Thymus (tissue), 11 donors: ENCODE data around the gene TRIO. TPM values are rescaled to one million over a fixed set of nuclear protein-coding genes. Genes with fewer than 3 reads are reported as not detected.

Experiments used
- DNase-seq, 9 donors: peaks; one replicate each; pipeline ENCODE4 v3.0.0-alpha.2; 2013; ENCODE audit warnings: low spot score in 9 of 9, low read depth in 6 of 9, missing footprints in 1 of 9
- H3K27ac ChIP-seq, 2 donors: one replicate each; pipeline ENCODE4 v1.5.1; 2013; ENCODE audit warnings: control low read depth in 1 of 2, low read depth in 1 of 2, low read length in 1 of 2, mild to moderate bottlenecking in 1 of 2, moderate library complexity in 1 of 2
- H3K27me3 ChIP-seq, 2 donors: one replicate each; pipeline ENCODE4 v1.5.1; 2013; ENCODE audit warnings: low read length in 1 of 2; ENCODE audit not compliant: control insufficient read depth in 2 of 2, insufficient read depth in 1 of 2
- H3K36me3 ChIP-seq, 2 donors: one replicate each; pipeline ENCODE4 v1.5.1; 2013; ENCODE audit warnings: low read length in 1 of 2, mild to moderate bottlenecking in 1 of 2, moderate library complexity in 1 of 2; ENCODE audit not compliant: control insufficient read depth in 2 of 2, insufficient read depth in 2 of 2
- H3K4me1 ChIP-seq, 2 donors: one replicate each; pipeline ENCODE4 v1.5.1; 2013; ENCODE audit warnings: low read length in 2 of 2; ENCODE audit not compliant: control insufficient read depth in 2 of 2, insufficient read depth in 2 of 2
- H3K4me3 ChIP-seq, 2 donors: one replicate each; pipeline ENCODE4 v1.5.1; 2013; ENCODE audit warnings: low read length in 2 of 2, control low read depth in 1 of 2, mild to moderate bottlenecking in 1 of 2
- H3K9me3 ChIP-seq, 2 donors: one replicate each; pipeline ENCODE4 v1.5.1; 2013; ENCODE audit warnings: low read length in 1 of 2, mild to moderate bottlenecking in 1 of 2; ENCODE audit not compliant: control insufficient read depth in 2 of 2, insufficient read depth in 1 of 2
- WGBS: extraction: QIAGEN DNeasy Blood & Tissue Kit; methylation state at CpG from one replicate; pipeline ENCODE4 v1.1.7; 2013; 5-methylcytosine and 5-hydroxymethylcytosine counted together
- polyA plus RNA-seq: library from polyadenylated mRNA; stranded (reverse); fragments of 200-250 nt; gene quantifications from one replicate; pipeline ENCODE4 v1.2.3, GENCODE V29; 2013
- total RNA-seq: library from RNA; stranded (reverse); fragments of 120-200 nt; gene quantifications from one replicate; pipeline ENCODE4 v1.2.4, GENCODE V29; 2013
- donor health status: healthy.

Gene TRIO
- total and polyA plus RNA-seq, 2 donors = 26.9 to 52.1 TPM

DNA sequence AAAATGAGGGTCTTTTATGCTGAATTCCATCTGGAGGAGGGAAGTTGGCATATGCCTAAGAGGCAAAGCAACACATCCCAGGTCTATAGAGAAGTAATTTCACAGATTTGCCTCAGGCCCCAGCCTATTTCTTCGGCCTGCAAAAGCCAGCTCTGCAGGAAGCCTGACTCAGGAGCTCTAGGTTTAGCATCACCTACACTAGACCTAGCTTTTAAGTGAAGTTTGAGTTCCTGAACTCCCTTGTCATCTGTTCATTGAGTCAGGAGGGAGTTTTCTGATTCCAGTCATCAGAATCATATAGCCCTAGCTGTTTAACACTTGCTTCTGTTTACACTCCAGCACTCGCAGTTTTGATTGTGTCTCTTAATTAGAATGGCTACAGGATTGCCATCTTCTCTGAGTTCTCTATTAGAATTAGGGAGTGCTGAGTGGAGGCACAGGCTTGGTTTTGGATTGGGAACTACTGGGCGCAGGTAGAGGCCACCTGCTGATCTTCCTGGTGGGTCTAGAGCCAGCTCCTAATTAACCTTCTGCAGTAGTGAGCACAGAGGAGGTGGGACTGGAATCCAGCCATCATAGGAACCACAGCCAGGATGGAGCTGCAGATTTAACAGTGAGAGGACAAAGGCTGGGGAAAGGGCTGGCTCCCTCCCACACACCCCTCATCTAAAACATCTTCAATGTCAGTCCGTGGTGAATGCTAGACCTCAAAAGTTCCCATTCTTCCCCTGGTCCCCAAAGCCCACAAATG is 179.5 kb downstream of the TRIO start:
- H3K36me3 ChIP-seq = peaks cover 4 to 14% of the 10 kb centered on the region in 2 donors
- no peak overlapping the region for H3K27ac ChIP-seq
- H3K4me1 ChIP-seq = no peaks in the 10 kb centered on the region
- no peaks in the 10 kb centered on the region for H3K9me3 ChIP-seq
- H3K27me3 ChIP-seq = no peaks in the 10 kb centered on the region
- WGBS = 94% methylated on average over 4 of the region's 4 CpGs
- no peak for DNase-seq
- H3K4me3 ChIP-seq = no peak overlapping the region

DNA sequence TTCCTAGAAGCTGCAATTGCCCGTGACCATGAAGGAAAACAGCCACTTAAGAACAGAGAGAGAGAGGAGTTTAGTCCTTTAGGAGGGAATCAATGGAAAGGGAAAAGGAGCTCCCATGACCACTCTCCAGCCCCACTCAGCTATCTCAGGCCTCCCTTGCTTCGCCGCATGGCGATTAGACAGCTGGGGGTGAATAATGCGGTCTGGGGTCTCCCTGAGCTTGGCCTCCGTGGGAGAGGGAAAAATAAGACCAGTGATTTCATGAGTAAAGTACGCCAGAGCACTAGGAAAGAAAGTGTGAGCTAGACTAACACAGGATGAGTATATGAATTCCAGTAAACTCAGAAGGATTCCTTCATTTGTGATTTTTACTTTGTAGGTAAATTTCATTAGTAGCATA is 180.3 kb downstream of the TRIO start:
- Histone ChIP-seq H3K27ac (no peak overlapping the region), H3K36me3 (peaks cover 6 to 12% of the 10 kb centered on the region in 2 donors), H3K27me3 (no peaks in the 10 kb centered on the region), H3K9me3 (no peaks in the 10 kb centered on the region), H3K4me3 (no peak overlapping the region), H3K4me1 (no peaks in the 10 kb centered on the region)
- WGBS = 98% methylated on average over 7 of the region's 7 CpGs
- DNase-seq = no peak

DNA sequence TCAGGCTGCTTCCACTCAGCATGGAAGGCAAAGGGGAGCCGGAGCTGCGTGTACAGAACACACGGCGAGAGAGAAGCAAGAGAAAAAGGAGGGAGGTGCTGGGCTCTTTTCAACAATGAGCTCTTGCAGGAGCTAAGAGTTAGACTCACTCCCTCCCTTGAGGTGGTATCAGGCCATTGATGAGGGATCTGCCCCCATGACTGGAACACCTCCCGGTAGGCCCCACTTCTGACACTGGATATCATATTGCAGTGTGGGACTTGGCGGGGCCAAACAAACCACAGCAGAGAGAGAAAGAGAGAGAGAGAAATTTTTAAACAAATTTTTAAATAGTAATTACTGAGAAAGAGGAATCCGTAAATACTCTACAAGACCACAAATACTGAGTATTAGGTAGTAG is 182.2 kb downstream of the TRIO start:
- no peak for DNase-seq
- no peaks in the 10 kb centered on the region for H3K27me3 ChIP-seq
- no peaks in the 10 kb centered on the region for H3K4me1 ChIP-seq
- H3K9me3 ChIP-seq = no peaks in the 10 kb centered on the region
- WGBS = 98% methylated on average over 7 of the region's 7 CpGs
- H3K27ac ChIP-seq = no peak overlapping the region
- peaks cover 7 to 9% of the 10 kb centered on the region in 2 donors for H3K36me3 ChIP-seq
- no peak overlapping the region for H3K4me3 ChIP-seq

DNA sequence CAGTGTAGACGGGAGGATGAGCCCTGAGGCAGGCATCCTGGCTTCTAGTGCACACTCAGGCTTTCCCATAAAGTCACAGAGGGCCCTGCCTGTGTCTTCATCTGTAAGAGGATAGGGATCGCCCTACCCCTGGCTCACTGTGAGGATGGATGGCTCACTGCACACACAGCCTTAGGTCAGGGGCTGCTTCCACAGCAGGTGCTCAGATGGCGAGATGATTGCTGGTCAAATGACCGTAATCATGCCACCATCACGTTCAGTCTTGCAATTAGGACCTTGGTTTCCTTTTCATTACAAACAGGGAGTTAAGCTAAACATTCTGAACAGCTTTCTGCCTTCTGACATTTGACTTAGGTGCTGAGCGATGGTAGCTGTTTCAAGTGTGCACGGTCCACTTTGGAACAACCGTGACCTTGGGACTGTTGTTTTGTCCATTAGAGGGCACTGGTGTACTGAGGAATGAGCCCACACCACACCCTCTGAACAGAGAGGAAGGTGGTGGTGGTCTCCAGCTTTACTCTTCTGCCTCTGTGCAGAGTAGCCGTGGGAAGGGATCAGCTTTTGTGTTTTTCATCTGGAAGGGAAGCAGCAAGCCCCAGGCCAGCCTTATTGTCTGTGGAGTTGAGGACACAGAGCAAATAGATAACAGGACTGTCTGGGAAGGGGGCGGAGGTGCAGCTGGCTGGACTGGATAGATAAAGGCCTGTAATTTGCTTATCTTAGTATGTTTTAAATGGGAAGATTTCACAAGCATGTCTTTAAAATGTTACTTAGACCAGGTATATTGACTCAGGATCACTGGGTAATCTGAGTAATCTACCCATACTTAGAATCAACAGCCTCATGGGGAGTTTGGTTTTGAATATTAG is 183.1 kb downstream of the TRIO start:
- H3K27ac ChIP-seq = no peak overlapping the region
- no peak for DNase-seq
- no peaks in the 10 kb centered on the region for H3K9me3 ChIP-seq
- H3K27me3 ChIP-seq = no peaks in the 10 kb centered on the region
- 91% methylated on average over 10 of the region's 10 CpGs for WGBS
- H3K4me3 ChIP-seq = no peak overlapping the region
- peaks cover 4 to 7% of the 10 kb centered on the region in 2 donors for H3K36me3 ChIP-seq
- no peaks in the 10 kb centered on the region for H3K4me1 ChIP-seq

- Histone ChIP-seq H3K36me3 (peaks cover 2 to 7% of the 10 kb centered on the region in 2 donors), H3K27ac (no peak overlapping the region), H3K4me3 (no peak overlapping the region), H3K4me1 (no peaks in the 10 kb centered on the region), H3K27me3 (no peaks in the 10 kb centered on the region), H3K9me3 (no peaks in the 10 kb centered on the region)
- DNase-seq = no peak
- 98% methylated on average over 6 of the region's 6 CpGs for WGBS
Observed at GRCh38 chr5:14327624-14328023, 184.5 kb downstream of the TRIO start.

DNA sequence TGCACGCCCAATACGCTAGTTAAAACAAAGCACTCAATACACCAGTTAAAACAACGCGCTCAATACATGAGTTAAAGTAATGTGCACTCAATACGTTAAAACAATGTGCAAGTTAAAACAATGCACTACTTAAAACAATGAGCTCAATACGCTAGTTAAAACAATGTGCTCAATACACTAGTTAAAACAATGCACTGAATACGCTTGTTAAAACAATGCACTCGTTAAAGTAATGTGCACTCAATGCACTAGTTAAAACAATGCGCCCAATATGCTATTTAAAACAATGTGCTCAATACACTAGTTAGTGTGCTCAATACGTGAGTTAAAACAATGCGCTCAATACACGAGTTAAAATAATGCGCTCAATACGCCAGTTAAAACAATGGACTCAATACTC is 185.0 kb downstream of the TRIO start:
- DNase-seq = no peak
- Histone ChIP-seq H3K27ac (no peak overlapping the region), H3K9me3 (no peaks in the 10 kb centered on the region), H3K4me3 (no peak overlapping the region), H3K27me3 (no peaks in the 10 kb centered on the region), H3K4me1 (no peaks in the 10 kb centered on the region), H3K36me3 (peaks cover 3 to 7% of the 10 kb centered on the region in 2 donors)
- WGBS = 99% methylated on average over 14 of the region's 14 CpGs

DNA sequence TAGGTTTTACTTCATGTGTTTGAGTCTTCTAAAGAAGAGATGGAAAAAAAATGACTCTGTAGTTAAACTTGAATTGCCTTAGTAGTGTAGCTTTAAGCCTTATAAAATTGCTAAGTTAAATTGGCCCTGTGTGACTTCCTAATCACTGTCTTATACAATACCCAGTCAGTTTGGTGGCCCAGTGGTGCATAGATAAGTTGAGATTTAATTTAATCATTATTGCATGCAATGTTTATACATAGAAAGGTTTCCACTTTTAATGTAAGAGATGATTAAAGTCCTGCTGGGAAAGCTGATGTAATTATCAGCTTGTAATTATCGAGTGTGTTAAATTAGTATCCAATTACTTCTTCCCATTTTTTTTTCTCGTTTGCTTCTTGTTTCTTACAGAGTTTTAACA is 187.1 kb downstream of the TRIO start:
- peaks cover 5 to 7% of the 10 kb centered on the region in 2 donors for H3K36me3 ChIP-seq
- H3K27ac ChIP-seq = no peak overlapping the region
- H3K27me3 ChIP-seq = no peaks in the 10 kb centered on the region
- no peaks in the 10 kb centered on the region for H3K4me1 ChIP-seq
- 93% methylated on average over 2 of the region's 2 CpGs for whole genome bisulfite sequencing
- no peak for DNase-seq
- no peak overlapping the region for H3K4me3 ChIP-seq
- no peaks in the 10 kb centered on the region for H3K9me3 ChIP-seq

- WGBS = 85% methylated on average over 14 of the region's 14 CpGs
- H3K9me3 ChIP-seq = no peaks in the 10 kb centered on the region
- no peaks in the 10 kb centered on the region for H3K27me3 ChIP-seq
- H3K27ac ChIP-seq = no peak overlapping the region
- no peak for DNase-seq
- no peak overlapping the region for H3K4me3 ChIP-seq
- H3K36me3 ChIP-seq = peaks cover 5 to 7% of the 10 kb centered on the region in 2 donors
- H3K4me1 ChIP-seq = no peaks in the 10 kb centered on the region
Observed at GRCh38 chr5:14330729-14331385, 187.7 kb downstream of the TRIO start.

DNA sequence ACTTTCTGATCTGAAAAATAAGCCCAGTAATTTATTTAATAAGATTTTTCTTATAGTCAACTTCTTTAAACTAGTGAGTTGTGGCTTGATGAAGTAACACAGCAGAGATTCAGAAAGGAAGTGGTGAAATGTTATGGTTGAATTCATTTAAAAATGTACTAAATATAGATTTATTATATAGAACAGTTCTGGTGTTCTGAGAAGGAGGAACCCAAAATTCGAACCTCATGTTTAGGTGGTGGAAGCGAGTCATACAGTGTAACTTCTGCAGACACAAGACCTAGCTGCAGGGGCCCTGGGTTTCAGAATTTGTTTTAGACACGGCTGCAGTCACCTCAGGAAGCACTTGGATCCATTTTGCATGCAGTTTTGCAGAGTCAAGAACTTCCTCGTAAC is 188.2 kb downstream of the TRIO start:
- WGBS = 30% methylated on average over 4 of the region's 4 CpGs
- no peaks in the 10 kb centered on the region for H3K9me3 ChIP-seq
- peaks cover 7% of the 10 kb centered on the region in 2 donors for H3K36me3 ChIP-seq
- H3K4me1 ChIP-seq = no peaks in the 10 kb centered on the region
- H3K27ac ChIP-seq = no peak overlapping the region
- peak in 1 of 9 donors; percentile 23 for DNase-seq
- H3K4me3 ChIP-seq = no peak overlapping the region
- no peaks in the 10 kb centered on the region for H3K27me3 ChIP-seq
